NT2/D1 (cell line): ENCODE measurements around the gene PIN1.
A peak's percentile ranks its signal among the peaks of the same experiment; 100 is the strongest.

Experiments
- DNase-seq: peaks from one replicate; pipeline ENCODE4 v3.0.0-alpha.2; 2011; ENCODE audit warnings: low read depth, low spot score
- H3K27me3 ChIP-seq: 2 replicates; pipeline ENCODE4 v1.6.0; 2011; ENCODE audit warnings: mild to moderate bottlenecking; ENCODE audit not compliant: insufficient read length, insufficient read depth
- H3K36me3 ChIP-seq: 2 replicates; pipeline ENCODE4 v1.6.1; 2011; ENCODE audit warnings: mild to moderate bottlenecking, low read length, mixed read lengths; ENCODE audit not compliant: insufficient read depth, insufficient read length
- H3K4me1 ChIP-seq: 2 replicates; pipeline ENCODE4 v1.5.1; 2011; ENCODE audit not compliant: insufficient read depth, insufficient read length
- H3K4me3 ChIP-seq: 2 replicates; pipeline ENCODE4 v1.5.1; 2011; ENCODE audit warnings: low read depth; ENCODE audit not compliant: insufficient read length
- H3K9ac ChIP-seq: 2 replicates; pipeline ENCODE4 v1.6.0; 2011; ENCODE audit warnings: low read depth; ENCODE audit not compliant: insufficient read length
- H3K9me3 ChIP-seq: 2 replicates; pipeline ENCODE4 v1.5.1; 2011; ENCODE audit warnings: mild to moderate bottlenecking, low read length; ENCODE audit not compliant: insufficient read depth
- SUZ12 ChIP-seq: IDR thresholded peaks from 2 replicates; pipeline ENCODE4 v1.6.1; 2011; ENCODE audit not compliant: insufficient read length, insufficient read depth; ENCODE audit errors: extremely low read depth
- YY1 ChIP-seq: IDR thresholded peaks from 2 replicates; pipeline ENCODE4 v1.6.1; 2011; ENCODE audit not compliant: insufficient read length, insufficient read depth
- ZNF274 ChIP-seq: IDR thresholded peaks from 2 replicates; pipeline ENCODE4 v1.6.1; 2011; ENCODE audit warnings: mild to moderate bottlenecking, low read depth, low read length

PIN1 gene

GRCh38 chr19:9883764-9884163 is 48.6 kb downstream of the PIN1 start:
- peak overlapping the region; percentile 51 for H3K9ac ChIP-seq
- H3K9me3 ChIP-seq, result no peaks in the 10 kb centered on the region
- H3K27me3 ChIP-seq, result no peaks in the 10 kb centered on the region
- DNase-seq, result no peak
- no peaks in the 10 kb centered on the region for H3K36me3 ChIP-seq
- TF ChIP-seq YY1, result no peak
- TF ChIP-seq SUZ12, result no peak
- no peak for TF ChIP-seq ZNF274
- H3K4me3 ChIP-seq, result no peak overlapping the region
- H3K4me1 ChIP-seq, result peaks cover 5% of the 10 kb centered on the region

GRCh38 chr19:9885077-9885552 is 50.0 kb downstream of the PIN1 start:
- Histone ChIP-seq H3K9me3 (no peaks in the 10 kb centered on the region), H3K27me3 (no peaks in the 10 kb centered on the region), H3K9ac (no peak overlapping the region), H3K4me1 (peaks cover 5% of the 10 kb centered on the region), H3K4me3 (no peak overlapping the region), H3K36me3 (no peaks in the 10 kb centered on the region)
- no peak for DNase-seq
- TF ChIP-seq SUZ12 (no peak), YY1 (no peak), ZNF274 (no peak)

GRCh38 chr19:9891609-9892373 is 56.7 kb downstream of the PIN1 start:
- Histone ChIP-seq H3K9ac (no peak overlapping the region), H3K36me3 (no peaks in the 10 kb centered on the region), H3K4me3 (no peak overlapping the region), H3K4me1 (no peaks in the 10 kb centered on the region), H3K9me3 (no peaks in the 10 kb centered on the region), H3K27me3 (no peaks in the 10 kb centered on the region)
- DNase-seq, result no peak
- TF ChIP-seq ZNF274, result no peak
